Immature natural killer cell (primary cell): ENCODE results near the gene SYCP2L. TPM values are rescaled to one million over a fixed set of nuclear protein-coding genes. Genes with fewer than 3 reads are reported as not detected.

Experiments used
- polyA plus RNA-seq, 3 donors: library from polyadenylated mRNA; unstranded; fragments of 300-500 nt; fragmentation: Illumina TruSeq; gene quantifications; one replicate each; pipeline ENCODE4 v1.2.3, GENCODE V29; 2021

SYCP2L gene
- polyA plus RNA-seq, 3 donors from 2014 or later = 0.09 TPM; not detected in 2

Other genes starting within 250 kb of the SYCP2L start
- 1 to 10 TPM in 2 of 3 donors, not detected in 1; 3.1 to 3.3 TPM for gene C6orf52, start 192.4 kb upstream of the SYCP2L start, polyA plus RNA-seq
- 10 to 100 TPM in 2 of 3 donors, 1 to 10 TPM in 1; 7.1 to 16.3 (median 10.0) TPM for gene PAK1IP1, start 192.1 kb upstream of the SYCP2L start, polyA plus RNA-seq
- 10 to 100 TPM; 30.4 to 81.2 (median 45.8) TPM for gene TMEM14C, start 164.0 kb upstream of the SYCP2L start, polyA plus RNA-seq
- 100 to 1,000 TPM; 111 to 183 (median 126) TPM for gene TMEM14B, start 139.2 kb upstream of the SYCP2L start, polyA plus RNA-seq
- gene MAK, start 48.5 kb upstream of the SYCP2L start, polyA plus RNA-seq = under 1 TPM in 2 of 3 donors, not detected in 1; 0.06 to 0.18 TPM
- gene GCM2, start 5.0 kb upstream of the SYCP2L start, polyA plus RNA-seq = not detected
- not detected for gene ELOVL2, start 157.3 kb downstream of the SYCP2L start, polyA plus RNA-seq
- gene SMIM13, start 206.8 kb downstream of the SYCP2L start, polyA plus RNA-seq = 1 to 10 TPM; 2.7 to 4.6 (median 4.0) TPM
- under 1 TPM in 1 of 3 donors, not detected in 2; 0.09 TPM for gene ERVFRD-1, start 224.7 kb downstream of the SYCP2L start, polyA plus RNA-seq